ENCODE results near the gene VSIG10.
"Not testable (repeated sequence)": the region's sequence is repeated elsewhere in the genome, so short reads cannot be mapped to it uniquely, and the experiment has no call there.

The VSIG10 gene

DNA sequence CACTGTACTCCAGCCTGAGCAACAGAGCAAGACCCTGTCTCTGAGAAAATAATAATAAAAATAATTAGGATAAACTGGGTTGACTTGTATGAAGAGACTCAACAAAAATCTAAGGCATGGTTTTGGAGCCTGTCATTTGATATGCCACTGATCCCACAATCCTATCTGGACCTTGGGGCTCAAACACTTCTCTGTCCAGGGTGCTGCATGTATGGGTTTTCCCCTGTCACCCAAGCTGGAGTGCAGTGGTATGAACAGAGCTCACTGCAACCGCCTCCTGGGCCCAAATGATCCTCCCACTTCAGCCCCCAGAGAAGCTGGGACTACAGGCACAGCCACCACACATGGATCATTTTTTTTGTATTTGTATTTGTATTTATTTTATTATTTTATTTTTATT lies 5.3 kb upstream of the VSIG10 start:
- DNase-seq (ENCODE audit: low spot score): no peak

DNA sequence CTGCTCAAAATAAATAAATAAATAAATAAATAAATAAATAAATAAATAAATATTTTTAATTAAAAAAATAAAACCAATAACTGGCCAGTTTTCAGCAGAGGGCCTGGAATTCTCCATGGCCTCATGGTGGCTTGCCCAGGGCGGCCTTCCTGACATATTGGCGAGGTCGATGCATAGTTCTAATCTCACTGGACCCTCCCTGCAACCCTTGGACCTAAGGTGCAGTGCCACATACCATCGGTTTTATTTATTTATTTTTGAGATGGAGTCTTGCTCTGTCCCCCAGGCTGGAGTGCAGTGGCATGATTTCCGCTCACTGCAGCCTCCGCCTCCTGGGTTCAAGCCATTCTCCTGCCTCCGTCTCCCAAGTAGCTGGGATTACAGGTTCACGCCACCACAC lies 3.9 kb upstream of the VSIG10 start:
- DNase-seq (ENCODE audit: low spot score): no peak

DNA sequence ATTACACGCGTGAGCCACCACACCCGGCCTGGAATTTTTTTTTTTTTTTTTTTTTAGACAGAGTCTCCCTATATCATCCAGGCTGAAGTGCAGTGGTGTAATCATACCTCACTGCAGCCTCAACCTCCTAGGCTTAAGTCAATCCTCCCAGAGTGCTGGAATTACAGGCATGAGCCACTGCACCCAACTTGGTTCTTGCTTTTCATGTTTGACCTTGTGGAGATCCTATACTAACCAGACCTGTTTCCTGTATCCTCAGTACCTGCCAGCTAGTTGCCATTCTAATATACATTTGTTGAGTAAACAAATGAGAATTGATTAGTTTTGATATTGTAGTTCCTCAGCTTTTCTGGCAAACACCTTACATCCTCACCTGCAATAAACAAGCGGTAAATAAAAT lies 3.2 kb upstream of the VSIG10 start:
- no peak for DNase-seq (ENCODE audit: low spot score)

GRCh38 chr12:118103201-118103600 lies 610 bp downstream of the VSIG10 start:
- no peak for DNase-seq (ENCODE audit: low spot score)

- DNase-seq (ENCODE audit: low spot score): no peak
Observed at GRCh38 chr12:118102609-118103008, 1.2 kb downstream of the VSIG10 start.

DNA sequence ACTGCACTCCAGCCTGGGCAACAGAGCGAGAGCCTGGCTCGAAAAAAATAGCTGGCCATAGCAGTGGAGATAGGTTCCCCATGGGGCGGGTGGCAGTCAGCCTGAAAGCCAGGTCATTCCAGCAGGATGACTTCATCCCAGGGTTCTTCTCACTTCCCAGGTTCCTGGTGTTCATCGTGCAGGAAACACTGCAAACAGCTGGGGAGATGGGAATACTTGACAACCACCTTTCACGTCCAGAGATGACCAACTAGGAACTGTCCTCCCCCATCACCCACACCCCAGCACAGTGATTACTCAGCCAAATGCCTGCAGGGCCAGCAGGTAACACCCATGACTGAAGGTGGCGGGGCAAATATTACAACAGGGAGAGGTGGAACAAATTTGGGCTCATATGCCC lies 1.7 kb downstream of the VSIG10 start:
- DNase-seq (ENCODE audit: low spot score): no peak

DNA sequence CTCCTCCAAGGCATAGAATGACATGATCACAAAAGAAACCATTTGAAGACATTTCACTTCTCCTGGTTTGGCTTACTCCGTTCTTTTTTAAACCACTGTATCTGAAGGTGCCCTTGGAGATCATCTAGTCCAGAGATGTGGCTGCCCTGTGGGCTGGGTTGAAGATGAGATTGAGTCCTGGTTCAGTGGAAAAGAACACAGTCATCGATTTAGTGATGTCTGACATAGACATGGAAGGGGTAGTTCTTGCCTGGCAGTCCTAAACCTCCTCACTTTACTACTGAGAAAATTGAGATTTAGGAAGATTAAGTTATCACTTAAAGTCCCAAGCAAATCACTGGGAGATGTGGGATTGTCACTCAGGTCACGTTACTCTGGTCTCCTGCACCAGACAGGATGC lies 2.8 kb downstream of the VSIG10 start:
- no peak for DNase-seq (ENCODE audit: low spot score)

GRCh38 chr12:118098911-118099671 lies 4.7 kb downstream of the VSIG10 start:
- DNase-seq (ENCODE audit: low spot score): no peak

DNA sequence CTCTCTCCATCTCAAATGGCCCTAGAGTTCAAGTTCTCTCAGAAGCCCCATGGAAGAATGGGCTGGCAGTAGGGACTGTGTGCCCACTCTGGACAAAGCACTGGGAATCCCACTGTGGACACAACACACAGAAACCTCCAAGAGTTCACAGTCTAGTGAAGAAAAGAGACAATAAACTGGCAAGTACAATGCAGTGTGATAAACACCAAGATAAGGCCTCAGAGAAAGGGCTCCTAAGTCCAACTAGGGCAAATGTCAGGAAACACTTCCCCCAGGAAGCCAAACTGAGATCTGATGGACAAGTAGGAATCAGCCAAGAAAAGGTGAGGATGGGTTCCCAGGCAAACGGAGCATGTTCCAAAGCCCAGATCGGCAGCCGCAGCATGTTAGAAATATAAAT lies 5.4 kb downstream of the VSIG10 start:
- no peak for DNase-seq (ENCODE audit: low spot score)

DNA sequence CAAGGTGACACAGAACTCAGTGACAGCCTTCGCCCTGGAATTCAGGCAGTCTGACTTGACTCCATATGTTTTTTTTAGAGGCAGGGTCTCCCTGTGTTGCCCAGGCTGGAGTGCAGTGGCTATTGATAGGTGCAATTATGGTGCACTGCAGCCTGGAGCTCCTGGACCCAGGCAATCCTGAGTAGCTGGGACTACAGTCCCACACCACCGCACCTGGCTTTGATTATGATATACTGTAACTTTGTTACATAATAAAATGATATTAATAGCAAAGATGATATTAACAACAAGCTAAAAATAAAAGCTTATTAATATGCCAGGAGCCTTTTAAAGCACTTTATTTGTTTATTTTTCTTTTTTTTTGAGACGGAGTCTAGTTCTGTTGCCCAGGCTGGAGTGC lies 9.8 kb downstream of the VSIG10 start:
- DNase-seq (ENCODE audit: low spot score): no peak

- DNase-seq (ENCODE audit: low spot score): no peak
Observed at GRCh38 chr12:118089782-118090181, 14.0 kb downstream of the VSIG10 start.

DNA sequence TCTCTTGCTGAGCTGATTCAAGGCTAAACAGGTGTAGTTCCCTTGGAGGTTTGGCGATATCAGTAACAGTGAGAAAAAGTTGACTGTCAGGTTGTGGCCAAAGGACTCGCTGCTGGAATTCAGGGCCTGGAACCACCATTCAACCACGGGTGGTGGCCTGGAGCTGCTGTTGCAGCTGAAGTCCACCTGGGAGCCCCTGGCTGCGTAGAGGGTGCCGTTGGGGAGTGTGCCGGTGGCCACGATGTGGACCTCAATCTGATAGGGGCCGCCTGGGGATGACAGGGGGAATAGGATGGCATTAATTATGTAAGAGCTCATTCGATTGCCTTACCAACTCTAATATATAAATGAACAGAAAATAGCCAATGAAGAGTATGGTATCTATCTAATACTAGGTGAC lies 21.6 kb downstream of the VSIG10 start:
- no peak for DNase-seq (ENCODE audit: low spot score)

DNA sequence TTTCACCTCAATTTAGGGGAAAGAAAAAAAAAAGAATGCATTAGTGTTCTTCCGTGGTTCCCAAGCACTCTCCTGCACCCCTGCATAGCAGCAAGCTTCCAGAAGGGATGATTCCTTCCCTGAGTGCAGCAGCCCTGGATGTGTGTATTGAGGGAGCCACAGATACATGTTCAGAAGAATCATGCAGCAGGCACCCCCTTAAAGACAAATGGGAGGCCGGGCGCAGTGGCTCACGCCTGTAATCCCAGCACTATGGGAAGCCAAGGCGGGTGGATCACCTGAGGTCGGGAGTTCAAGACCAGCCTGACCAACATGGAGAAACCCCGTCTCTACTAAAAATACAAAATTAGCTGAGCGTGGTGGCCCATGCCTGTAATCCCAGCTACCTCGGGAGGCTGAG lies 22.3 kb downstream of the VSIG10 start:
- DNase-seq (ENCODE audit: low spot score): not testable (repeated sequence)

DNA sequence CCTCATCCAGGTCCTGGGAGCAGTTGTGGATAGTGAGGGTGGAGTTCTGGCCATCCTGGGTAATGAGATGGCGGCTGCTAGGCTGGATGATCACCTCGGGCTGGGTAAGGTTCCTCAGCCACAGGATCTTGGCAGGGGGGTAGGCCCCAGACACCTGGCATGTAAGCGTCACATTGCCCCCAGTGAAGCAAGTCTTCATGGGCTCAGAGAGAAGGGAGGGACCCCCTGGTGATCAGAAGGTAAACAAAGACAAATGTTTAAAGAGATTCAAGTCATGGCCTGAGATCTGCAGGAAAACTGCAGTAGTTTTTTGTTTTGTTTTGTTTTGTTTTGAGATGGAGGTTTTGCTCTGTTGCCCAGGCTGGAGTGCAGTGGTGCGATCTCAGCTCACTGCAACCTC lies 30.0 kb downstream of the VSIG10 start:
- no peak for DNase-seq (ENCODE audit: low spot score)

- DNase-seq (ENCODE audit: low spot score): no peak
Observed at GRCh38 chr12:118070650-118071049, 33.2 kb downstream of the VSIG10 start.

DNA sequence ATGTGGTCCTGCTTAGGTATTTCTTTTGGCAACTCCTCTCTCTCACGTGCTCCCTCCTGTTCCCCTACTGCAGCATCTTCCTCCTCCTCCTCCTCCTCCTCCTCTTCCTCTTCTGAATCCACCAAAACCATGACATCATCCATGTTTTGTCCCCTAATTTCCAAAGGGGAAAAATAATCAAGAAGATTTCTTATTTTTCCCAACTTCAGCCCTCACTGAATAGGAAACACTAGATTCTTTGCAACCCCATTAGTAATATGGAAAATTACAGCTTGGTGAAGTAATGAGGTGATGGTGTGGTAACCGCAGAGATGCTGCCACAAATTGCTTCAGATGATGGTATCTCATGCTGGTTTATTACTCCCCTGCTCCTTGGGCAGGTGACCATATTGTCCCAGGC lies 35.4 kb downstream of the VSIG10 start:
- DNase-seq (ENCODE audit: low spot score): no peak

DNA sequence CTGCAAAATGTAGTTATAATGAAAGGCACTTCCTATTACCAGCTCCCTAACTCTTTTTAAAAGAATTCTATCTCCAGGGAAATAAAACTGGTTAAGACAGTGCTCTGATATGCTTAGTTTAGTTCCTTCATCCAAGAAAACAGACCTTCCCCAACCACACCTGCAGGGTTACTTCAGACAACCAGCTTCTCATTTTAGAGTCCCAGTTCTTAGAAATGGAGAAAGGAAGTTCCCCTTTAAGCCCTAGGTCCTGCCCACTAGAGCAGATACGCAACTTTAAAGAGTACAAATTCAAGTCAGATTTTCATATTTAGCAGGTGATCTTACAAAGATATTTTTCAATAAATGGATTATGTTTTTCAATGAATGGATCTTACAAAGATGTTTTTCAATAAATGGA lies 38.4 kb downstream of the VSIG10 start:
- no peak for DNase-seq (ENCODE audit: low spot score)

DNA sequence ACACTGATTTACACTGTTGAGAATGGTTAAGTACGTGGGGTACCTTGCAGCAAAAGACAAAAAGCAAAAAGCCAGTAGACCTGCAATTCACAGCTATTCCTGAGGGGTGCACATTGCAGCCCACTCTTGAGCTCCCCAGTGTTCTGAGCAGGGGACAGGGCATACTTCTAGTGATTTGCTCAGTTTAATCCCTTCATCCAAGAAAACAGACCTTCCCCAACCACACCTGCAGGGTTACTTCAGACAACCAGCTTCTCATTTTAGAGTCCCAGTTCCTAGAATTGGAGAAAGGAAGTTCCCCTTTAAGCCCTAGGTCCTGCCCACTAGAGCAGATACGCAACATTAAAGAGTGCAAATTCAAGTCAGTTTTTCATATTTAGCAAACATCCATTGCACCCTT lies 39.2 kb downstream of the VSIG10 start:
- no peak for DNase-seq (ENCODE audit: low spot score)

- DNase-seq (ENCODE audit: low spot score): no peak
Observed at GRCh38 chr12:118063576-118064391, 40.0 kb downstream of the VSIG10 start.

DNA sequence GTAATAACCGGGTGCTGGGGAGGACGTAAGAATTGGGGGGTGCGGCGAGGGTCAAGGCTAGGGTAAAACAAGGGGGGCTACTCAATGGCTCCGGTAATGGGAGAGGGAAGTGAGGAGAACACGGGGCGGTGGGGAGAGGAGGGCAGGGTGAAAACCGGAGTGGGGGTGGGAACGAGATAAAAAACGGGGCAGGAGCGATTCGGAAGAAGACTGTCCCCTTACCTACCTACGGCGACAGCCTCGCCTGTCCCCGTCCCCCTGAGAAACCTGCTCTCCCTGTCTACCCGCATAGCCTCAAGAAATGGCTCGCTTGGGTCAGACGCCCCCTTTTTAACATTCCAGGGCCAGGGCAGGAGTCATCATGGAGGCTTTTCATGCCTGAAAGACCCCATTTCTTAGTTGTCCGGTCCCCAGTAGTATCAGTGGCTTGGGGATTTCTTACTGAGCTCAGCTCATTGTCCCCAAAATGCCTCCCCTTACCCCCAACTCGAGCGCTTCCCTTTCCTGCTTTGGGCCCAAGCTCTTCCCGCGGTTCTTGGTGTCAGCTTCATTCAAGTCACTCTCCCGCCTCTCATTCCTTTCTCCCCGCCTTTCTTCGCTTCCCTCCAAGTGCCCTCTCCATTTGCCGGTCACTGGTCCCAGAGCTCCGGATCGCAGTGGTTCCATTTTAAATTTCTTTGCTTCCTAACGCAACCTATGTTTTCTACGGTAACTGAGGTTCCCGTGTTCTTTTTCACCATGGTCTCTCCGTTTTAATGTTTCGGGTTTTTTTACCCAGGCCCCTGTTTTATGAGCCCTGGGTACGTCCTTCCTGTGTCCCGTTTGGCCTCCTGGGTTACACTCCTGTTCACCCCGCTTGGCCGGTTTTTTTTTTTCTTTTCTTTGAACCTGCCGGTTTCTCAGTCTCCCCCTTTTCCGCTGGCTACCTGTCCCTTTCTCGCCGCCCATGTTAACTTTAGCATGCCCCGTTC lies 41.7 kb downstream of the VSIG10 start:
- peak; percentile 74 for DNase-seq (ENCODE audit: low spot score)

- DNase-seq (ENCODE audit: low spot score): peak; percentile 88
Observed at GRCh38 chr12:118061011-118061872, 42.6 kb downstream of the VSIG10 start, which contains the start of gene WSB2. WSB2 (minus strand) TSS chr12:118061179; CDS start chr12:118061048, 131 bp downstream.

Measured in left forelimb (tissue), 1 donor.